ENCODE measurements around the gene SLC17A7.

SLC17A7 gene

GRCh38 chr19:49415810-49416200 is 25.5 kb downstream of the SLC17A7 start:
- TF ChIP-seq CTCF (IDR thresholded peaks at IDR 0.05; ENCODE audit: low read depth, low read length): no peak
- no peak overlapping the region for H3K4me3 ChIP-seq (ENCODE audit: low read depth, low read length)

GRCh38 chr19:49415102-49415809 is 26.1 kb downstream of the SLC17A7 start:
- TF ChIP-seq CTCF (IDR thresholded peaks at IDR 0.05; ENCODE audit: low read depth, low read length): no peak

GRCh38 chr19:49414256-49414655 is 27.1 kb downstream of the SLC17A7 start:
- TF ChIP-seq CTCF (IDR thresholded peaks at IDR 0.05; ENCODE audit: low read depth, low read length): no peak
- no peak overlapping the region for H3K4me3 ChIP-seq (ENCODE audit: low read depth, low read length)

More at GRCh38 chr19:49415102-49415809, 26.1 kb downstream of the SLC17A7 start:
- H3K4me3 ChIP-seq (ENCODE audit: low read depth, low read length): no peak overlapping the region

GRCh38 chr19:49413348-49413747 is 28.0 kb downstream of the SLC17A7 start:
- H3K4me3 ChIP-seq (ENCODE audit: low read depth, low read length): no peak overlapping the region
- no peak for TF ChIP-seq CTCF (IDR thresholded peaks at IDR 0.05; ENCODE audit: low read depth, low read length)

- TF ChIP-seq CTCF (IDR thresholded peaks at IDR 0.05; ENCODE audit: low read depth, low read length): no peak
- H3K4me3 ChIP-seq (ENCODE audit: low read depth, low read length): no peak overlapping the region
Observed at GRCh38 chr19:49411681-49412326, 29.5 kb downstream of the SLC17A7 start.

GRCh38 chr19:49409441-49410029 is 31.8 kb downstream of the SLC17A7 start:
- no peak overlapping the region for H3K4me3 ChIP-seq (ENCODE audit: low read depth, low read length)
- no peak for TF ChIP-seq CTCF (IDR thresholded peaks at IDR 0.05; ENCODE audit: low read depth, low read length)
